Stomach (tissue), 4 donors: ENCODE data around the gene SOWAHA.

ENCODE experiments used
- CTCF ChIP-seq, 7 experiments: fragments of 450-650 bp in 4 of 7; fragments of 200-600 bp in 3 of 7; sonication (generic) in 3 of 7; IDR thresholded peaks; one replicate each; pipeline ENCODE4 v1.5.1; 2016 to 2019; ENCODE audit warnings: antibody characterized with exemption in 7 of 7, control low read depth in 2 of 7, mild to moderate bottlenecking in 1 of 7
- POLR2A ChIP-seq, 4 donors: fragments of 450-650 bp; IDR thresholded peaks; one replicate each; pipeline ENCODE4 v1.6.1; 2016; ENCODE audit warnings: antibody characterized with exemption in 4 of 4, control low read depth in 2 of 4, mild to moderate bottlenecking in 1 of 4, moderate library complexity in 1 of 4
- POLR2AphosphoS5 ChIP-seq, 3 donors: sonication (generic); formaldehyde crosslinking; IDR thresholded peaks; one replicate each; pipeline ENCODE4 v1.6.1; 2016; ENCODE audit warnings: antibody characterized with exemption in 3 of 3

GRCh38 chr5:132821350-132821749 lies 8.2 kb downstream of the SOWAHA start:
- no peak for TF ChIP-seq CTCF (IDR thresholded peaks at IDR 0.05)
- TF ChIP-seq POLR2A (IDR thresholded peaks at IDR 0.05) = no peak
- TF ChIP-seq POLR2AphosphoS5 (IDR thresholded peaks at IDR 0.05) = no peak
